Stimulated activated CD4-positive, alpha-beta T cell treated with anti-CD3 and anti-CD28 coated beads, Interleukin-1b, Interleukin-23, amount 100 ng/mL, for 1 hour (primary cell): ENCODE data around the gene ABHD6.
"Not testable (repeated sequence)": the region's sequence is repeated elsewhere in the genome, so short reads cannot be mapped to it uniquely, and the experiment has no call there.

Source experiments
- DNase-seq, 2 donors: peaks; one replicate each; pipeline ENCODE4 v3.0.0-alpha.2; 2020; ENCODE audit warnings: low read depth in 2 of 2

ABHD6 gene

DNA sequence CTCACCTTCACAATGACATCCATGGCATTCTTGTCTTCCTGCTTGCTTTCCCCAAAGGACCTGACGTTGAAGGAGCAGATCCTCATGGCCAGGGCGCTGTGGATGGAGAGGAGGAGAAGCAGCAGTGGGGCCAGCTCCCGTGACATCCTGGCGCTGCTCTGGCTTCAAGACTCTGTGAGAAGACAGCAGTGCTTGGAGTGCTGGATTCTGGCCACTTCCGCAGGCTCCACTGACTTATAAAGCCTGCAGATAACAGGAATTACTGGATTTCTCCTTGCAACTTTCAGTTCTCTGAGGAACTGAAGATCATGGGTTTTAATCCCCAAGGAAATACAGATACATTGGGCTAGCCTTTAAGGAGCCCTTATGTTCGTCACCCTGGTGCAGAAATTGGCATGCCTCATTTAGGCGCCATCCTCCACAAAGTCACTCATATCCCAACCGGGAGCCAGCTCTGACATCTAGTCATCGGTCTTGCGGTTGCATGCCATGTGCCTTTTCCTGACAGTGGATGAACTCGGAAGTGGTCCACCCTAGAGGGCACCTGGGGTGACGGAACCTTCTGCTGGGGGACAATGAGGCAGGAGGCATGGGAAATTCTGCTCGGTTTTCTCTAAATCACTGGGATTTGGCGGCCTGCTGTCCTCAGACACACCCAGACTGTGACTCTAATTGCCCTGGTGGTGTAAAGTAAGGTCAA lies 26.7 kb upstream of the ABHD6 start, which contains the start of gene DNASE1L3:
Gene DNASE1L3, minus strand, starts transcription at position 212 of the 700 bp plus-strand sequence. Its CDS starts 66 bp downstream, at position 146.
- DNase-seq, result no peak

DNA sequence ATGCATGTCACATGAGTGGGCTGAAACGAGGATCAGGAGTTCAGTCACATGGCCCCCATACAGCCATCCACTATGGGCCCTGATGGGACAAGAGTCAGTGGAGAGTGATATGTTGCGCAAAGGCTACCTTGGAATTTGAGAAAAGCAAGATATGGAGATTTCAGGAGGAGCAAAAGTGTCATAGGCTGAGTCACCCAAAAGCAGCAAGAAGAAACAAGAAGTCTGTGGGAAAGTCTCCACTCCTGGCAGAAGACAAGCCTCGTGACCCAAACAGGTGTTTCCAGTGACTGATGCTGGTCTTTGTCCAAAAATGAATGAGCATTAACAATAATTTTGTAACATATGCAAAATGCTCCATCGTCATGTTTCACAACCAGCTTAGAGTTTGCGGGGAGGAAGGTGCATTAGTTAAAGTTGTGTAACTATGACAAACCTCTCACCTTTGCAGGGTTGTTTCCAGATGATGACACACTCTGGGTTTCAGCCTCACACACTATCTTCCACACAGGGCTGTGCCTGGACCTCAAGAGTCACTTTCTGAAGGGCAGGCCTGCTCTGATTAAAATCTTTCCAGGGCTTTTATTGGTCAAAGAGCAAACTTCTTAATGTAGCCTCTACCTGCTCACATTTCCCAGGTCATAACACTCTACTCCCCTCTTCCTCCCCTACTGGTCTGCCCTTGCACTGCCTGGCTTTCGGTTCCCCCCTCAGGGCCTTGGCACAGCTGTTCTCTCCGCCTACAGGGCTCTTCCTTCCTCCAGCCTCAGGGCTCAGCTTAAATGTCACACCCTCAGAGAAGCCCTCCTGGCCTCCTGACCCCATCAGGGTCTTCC lies 22.9 kb upstream of the ABHD6 start:
- DNase-seq, result no peak

DNA sequence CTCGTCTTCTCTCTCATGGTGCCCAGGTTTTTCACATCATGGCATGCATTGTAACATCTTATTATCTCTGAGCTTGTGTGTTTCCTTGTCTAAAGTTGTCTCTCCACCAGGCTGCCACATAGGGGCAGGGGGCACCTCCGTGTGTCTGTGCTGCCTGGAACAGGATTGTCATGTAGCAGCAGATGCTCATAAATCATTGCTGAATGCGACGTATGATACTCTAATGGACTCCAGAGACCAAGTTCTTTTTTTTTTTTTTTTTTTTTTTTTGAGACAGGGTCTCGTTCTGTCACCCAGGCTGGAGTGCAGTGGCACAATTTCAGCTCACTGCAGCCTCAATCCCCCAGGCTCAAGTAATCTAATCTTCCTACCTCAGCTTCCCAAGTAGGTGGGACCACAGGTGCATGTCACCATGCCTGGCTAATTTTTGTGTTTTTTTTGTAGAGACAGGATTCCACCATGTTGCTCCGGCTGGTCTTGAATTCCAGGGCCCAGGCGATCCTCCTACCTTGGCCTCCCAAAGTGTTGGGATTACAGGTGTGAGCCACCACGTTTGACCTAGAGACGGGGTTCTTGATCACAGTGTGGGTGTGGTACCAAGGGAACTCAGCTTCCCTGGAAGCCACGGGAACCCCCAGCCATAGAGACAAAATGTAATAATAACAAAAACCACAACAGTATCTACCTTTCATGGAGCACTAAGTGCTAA lies 22.1 kb upstream of the ABHD6 start:
- no peak for DNase-seq

DNA sequence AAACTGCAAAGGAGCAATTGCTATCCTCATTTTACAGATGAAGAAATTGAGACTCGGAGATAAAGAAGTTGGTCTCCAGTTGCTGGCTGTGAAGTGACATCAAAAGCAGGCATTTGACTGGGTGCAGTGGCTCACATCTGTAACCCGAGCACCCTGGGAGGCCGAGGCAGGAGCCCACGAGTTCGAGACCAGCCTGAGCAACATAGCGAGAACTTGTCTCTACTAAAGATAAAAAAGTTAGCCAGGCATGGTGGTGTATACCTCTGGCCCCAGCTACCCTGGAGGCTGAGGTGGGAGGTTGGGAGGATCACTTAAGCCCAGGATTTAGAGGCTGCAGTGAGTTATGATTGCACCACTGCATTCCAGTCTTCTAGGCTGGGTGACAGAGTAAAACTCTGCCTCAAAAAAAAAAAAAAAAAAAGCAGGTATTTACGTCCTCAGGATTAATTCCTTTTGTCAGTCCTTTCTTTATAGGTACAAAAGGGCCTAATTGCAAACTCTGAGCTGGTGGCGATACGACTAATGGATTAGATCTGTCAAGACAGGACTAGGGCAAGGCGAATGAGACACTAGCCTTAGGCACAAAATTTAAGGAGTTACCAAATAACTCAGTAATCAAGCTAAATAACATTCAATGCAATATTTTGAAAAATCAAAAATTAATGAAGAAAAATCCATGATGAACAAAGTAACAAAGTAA lies 20.9 kb upstream of the ABHD6 start:
- no peak for DNase-seq

DNA sequence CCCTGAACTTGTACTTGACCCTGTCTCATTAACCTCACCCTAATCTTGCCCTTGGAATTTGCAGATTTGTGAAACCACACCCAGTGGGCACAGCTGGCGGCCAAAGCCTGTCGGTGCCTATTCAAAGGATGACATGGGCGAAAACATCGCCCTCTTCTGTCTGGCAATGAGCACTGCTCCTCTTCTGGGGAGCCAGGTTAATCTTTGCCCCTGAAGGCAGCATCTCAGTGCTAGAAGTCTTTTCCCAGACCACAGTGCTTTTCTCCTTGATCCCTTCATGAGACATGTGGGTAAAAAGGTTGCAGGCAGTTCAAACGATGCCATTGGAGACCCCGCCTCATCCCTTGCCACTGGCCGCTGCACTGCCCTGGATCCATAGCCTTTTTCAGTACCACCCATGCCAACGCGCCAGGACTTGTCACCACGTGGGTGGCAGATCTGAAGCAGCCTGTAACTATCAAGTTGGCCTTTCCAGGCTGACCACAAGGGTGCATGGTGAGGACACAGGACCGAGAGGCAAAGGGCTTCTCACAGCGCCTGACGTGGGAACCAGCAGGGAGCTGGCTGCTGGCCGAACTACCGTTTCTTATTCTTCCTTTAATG lies 20.3 kb upstream of the ABHD6 start:
- DNase-seq, result peak in 1 of 2 donors; percentile 15

DNA sequence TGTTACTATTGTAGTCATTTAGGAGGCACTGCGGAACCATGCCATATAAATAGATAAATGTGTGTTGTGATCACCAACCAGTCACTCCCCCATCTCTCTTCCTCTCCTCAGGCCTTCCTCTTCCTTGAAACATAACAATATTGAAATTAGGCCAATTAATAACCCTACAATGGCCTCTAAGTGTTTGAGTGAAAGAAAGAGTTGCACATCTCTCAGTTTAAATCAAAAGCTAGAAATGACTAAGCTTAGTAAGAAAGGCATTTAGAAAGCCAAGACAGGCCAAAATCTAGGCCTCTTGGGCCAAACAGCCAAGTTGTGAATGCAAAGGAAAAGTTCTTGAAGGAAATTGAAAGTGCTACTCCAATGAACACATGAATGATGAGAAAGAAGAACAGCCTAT lies 18.7 kb upstream of the ABHD6 start:
- no peak for DNase-seq

DNA sequence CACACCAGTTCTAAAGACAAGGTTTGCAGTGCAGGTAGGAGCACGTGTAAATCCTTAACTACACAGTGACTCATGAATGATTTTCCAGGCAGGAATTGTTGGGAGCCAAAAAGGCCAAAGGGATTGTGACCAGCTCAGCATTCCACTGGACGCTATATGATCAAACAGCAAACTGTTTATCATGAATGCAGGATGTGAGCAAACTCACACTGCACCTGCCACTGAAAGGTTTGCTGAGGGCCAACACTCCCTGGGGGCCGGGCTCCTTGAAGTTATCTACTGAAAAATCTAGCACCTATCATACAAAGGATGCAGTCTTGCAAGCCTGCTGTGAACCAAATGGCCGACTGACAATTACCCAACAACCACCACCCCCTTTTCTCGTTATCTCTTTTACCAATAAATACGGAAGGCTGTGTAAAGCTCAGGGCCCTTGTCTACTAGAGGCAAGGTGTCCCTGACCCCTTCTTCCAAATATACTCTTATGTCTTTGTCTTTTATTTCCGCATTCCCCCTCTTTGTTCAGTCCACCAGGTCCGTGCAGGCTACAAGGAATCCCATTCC lies 15.3 kb upstream of the ABHD6 start:
- no peak for DNase-seq

DNA sequence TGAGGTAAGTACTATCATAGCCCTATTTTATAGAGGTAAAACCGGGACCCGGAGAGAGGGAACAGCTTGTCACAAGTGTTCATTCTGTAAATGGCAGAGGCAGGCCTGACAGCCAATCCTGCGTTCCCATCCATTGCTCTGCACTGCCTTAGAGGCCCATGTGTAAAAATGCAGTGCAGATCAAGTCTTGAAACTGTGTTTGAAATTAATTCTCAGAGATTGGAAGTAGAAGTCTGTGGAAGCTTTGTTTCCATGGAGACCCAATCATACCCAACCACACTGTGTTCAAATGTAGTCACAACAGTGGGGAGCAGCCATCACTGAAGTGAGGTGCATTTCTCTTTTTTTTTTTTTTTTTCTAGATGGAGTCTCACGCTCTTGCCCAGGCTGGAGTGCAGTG lies 13.7 kb upstream of the ABHD6 start:
- no peak for DNase-seq

DNA sequence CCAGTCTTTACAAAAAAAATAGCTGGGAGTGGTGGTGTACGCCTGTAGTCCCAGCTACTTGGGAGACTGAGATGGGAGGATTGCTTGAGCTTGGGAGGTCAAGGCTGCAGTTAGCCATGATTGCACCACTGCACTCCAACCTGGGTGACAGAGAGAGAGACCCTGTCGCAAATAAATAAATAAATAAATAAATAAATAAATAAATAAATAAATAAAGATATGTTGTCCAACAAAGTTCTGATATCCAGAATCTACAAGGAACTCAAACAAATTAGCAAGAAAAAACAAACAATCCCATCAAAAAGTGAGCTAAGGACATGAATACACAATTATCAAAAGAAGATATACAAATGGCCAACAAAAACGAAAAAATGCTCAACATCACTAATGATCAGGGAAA lies 9.7 kb upstream of the ABHD6 start:
- not testable (repeated sequence) for DNase-seq

DNA sequence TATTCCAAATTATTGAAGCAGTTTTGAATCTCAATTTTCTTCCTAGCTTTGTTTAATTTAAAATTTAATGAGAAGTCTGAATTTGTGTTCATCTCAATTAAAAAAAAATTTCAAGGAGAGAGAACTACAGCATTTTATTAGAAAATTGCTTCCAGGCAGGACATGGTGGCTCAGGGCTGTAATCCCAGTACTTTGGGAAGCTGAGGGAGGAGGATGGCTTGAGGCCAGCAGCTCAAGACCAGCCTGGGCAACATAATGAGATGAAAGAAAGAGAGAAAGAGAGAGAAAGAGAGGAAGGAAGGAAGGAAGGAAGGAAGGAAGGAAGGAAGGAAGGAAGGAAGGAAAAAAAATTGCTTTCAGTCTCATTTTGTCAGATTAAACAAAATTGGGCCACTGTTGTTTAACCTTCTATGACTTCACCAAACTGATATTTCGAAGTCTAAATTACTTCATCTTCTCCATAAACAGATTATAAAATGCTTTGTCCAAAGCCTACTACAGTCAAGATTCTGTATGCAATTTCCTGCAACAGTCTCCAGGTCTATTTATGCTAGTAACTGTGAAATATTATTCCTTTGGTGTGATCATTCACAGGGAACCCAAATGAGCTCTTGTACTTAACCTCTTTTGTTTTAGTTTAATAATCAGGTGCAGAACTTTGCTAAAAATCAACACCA lies 6.6 kb upstream of the ABHD6 start:
- DNase-seq, result no peak

DNA sequence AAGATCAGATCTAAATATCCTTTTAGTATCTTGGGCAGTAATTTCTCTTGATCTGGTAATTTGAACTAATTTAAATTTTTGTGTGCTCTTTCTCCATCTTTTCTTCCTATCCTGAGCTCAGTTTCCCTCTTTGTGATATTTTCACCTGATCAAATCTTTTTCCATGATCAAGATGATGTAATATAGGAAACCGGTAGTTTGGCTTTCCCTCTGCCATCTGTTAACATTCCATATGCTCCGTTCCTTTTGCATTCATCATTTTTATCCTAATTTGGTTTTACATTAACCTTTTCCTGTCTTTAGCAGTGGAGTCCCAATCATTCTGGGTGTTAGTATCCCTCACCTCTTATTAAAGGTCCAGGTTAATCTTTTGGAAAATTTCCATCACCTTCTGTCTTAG lies 5.9 kb upstream of the ABHD6 start:
- no peak for DNase-seq

DNA sequence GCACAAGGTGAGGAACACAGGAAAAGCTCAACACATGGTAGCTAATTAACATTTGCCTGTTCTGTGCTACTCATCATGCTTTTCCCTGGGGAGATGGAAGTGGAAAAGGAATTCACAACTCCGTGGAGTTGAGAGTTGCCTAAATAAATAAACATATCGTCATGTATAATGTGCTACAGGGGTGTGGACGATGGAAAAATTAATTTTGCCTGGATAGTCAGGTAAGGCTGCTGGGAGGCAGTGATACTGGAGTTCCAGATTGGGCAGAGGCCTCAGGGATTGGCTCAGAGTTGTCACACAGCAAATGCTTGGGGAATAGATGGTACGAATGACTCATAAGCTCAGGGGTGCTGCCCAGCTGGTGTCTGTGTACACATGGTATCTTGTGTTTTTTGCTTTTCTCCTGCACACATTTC lies 3.1 kb upstream of the ABHD6 start:
- no peak for DNase-seq

DNA sequence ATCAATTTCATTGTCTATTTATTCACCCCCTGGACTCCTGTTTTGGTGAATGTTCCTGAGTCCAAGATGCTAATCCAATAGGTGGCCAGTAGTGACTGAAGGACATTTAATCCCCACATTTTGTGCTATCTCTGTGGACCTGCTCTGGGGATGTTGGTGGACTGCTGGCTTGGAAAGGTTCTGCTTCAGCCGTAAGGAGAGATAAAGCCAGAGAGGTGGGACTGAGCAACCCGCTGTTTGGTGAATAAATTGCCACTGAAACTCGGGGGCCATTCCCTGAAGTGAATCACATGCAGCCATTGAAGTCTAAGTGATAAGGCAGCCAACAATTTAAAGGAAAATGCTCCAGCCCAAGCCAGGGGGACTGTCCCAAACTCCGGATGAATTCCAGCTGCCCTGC lies 1.6 kb upstream of the ABHD6 start:
- DNase-seq, result no peak

DNA sequence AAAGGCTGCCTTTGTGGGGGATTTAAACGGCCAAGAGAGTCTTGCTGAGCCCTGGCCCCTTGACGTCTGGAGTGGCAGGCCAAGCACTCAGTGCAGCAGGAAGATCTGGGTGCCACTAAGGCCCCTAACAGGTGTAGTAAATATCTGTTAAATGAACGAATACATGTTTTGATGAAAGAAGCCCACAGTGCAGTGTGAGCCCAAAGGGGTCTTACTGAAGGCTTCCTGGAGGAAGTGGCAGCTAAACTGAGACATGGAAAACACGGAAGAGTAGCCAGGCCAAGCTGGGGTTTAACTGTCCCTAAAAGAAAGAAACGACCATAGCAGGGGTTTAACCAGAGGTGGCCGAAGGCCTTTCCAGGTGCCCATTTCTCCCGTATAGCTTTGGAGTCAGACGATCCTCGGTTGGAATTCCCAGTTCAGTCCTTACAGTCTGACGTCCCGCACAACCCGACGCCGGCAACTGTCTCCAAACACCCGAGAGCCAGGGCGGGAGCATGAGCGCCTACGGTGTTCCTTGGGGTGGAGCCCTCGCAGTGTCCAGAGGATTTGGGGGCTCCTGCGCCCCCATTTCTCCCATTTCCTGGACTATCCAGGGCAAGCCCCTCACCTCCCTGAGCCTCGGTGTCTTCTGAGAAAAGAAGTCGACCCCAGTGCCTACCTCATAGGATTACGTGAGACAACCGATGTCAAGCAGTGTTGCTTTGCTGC lies 910 bp upstream of the ABHD6 start:
- DNase-seq, result no peak

DNA sequence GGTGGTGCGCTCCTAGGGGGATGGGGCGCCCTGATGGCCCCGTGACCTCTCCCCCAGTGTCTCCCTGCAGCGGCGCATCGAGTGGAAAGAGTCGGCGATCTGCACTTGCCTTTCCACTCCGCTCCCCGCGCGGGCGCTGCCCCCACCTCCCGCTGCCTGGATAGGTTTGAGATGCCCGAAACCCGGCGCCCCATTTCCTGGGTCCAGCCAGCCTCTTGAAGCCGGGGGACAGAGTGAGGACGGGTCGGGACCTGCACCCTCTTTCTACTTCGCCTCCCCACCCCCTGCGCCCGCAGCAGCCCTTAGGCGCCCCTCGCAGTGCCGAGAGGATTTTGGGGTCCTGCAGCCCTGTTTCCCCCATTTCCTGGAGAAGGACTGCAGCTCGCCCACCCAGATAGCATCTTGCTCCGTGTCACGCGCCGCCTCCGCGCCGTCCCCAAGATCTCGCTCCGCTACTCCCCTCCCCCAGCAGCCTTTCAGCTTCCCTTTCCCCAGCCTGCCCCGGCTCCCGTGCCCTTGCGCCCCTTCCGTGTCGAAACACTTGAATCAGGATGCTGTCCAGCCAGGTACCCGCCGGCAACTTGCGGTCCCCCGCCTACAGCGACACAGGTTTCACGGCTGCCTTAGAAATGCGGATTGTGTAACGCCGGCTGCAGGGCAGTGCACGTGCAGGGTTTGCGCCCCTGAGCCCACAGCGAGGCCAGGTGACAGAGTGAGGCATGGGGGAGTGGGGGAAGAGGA lies 519 bp downstream of the ABHD6 start:
- DNase-seq, result peak; percentile 12 to 29

DNA sequence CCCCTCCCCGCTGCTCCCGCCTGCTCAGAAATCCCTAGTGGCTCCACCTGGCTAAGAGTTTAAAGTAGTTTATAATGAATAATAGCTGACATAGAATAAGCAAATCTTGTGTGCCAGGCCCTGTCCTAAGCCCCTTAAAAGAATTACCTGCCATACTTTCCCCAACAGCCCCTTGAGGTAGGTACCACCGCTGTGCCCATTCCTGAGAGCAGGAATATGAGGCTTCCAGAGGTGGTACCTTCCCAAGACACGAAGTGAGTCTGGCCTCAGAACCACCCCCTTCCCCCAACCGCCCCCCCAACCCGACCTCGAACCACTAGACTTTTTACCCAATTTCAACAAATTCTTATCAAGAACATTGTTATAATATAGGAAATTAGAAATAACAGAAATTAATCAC lies 1.2 kb downstream of the ABHD6 start:
- no peak for DNase-seq

DNA sequence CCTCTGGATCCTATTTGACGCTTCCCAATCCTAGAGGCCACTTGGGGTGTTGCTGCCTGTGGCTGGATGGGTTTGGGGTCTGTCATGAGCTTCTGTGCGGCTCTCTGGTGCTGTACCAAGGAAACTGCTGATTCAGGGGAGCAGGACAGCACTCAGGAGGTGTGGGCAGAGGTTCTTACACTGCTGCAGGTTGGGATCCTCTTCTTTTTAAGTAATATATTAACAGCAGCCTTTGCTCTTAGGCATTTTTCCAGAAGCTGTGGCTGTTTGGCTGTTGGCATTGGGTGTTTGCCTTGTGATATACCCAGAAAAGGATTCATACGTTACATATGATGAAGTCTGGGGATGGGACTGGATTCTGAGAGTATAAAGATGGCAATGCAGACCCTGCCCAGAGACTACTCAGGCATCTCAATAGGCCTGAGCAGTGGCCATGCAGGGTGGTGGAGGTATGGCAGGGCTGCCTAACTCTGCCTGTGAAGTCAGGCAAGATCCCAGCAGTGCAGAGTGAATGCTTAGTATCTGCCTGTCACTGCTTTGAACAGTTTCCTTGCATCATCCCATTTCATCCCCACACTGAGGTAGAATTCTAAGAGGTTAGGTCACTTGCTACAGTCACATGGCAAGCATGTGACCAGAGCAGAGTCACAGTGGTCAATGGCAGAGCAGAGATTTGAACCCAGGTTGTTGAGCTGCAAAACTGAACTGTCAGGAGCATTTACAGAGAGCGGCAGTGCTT lies 3.9 kb downstream of the ABHD6 start:
- no peak for DNase-seq

DNA sequence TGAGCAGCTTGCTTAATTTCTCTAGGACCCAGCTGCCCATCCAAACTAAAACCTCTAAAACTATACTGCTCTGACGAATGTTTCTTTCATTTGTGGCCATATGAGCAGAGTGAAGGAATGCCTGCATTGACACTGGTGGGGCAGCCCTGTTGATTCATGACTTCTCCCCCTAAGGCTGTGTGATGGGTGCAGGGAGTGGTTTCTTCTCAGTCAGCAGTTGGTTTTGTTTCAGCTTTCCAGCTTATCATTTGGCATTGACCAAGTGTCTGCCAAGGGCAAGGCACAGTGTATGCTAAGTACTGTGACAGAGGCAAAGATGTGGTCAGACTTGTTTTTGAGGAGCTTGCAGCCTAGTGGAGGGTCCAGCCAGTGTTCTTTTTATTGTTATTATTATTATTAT lies 4.7 kb downstream of the ABHD6 start:
- DNase-seq, result no peak

DNA sequence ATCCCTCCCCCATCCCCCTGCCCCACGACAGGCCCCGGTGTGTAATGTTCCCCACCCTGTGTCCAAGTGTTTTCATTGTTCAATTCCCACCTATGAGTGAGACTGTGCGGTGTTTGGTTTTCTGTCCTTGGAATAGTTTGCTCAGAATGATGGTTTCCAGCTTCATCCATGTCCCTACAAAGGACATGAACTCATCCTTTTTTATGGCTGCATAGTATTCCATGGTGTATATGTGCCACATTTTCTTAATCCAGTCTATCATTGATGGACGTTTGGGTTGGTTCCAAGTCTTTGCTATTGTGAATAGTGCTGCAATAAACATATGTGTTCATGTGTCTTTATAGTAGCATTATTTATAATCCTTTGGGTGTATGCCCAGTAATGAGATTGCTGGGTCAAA lies 5.3 kb downstream of the ABHD6 start:
- DNase-seq, result not testable (repeated sequence)
